GM12878 (cell line): ENCODE results near the gene VTI1A.

ENCODE experiments used
- SUZ12 ChIP-seq: fragments of 200-600 bp; sonication (generic); IDR thresholded peaks from one replicate; pipeline ENCODE4 v1.6.1; 2018; ENCODE audit warnings: antibody characterized with exemption, mild to moderate bottlenecking; ENCODE audit not compliant: unreplicated experiment
- ZBED1 ChIP-seq: IDR thresholded peaks from 2 replicates; pipeline ENCODE4 v1.6.1; 2016; ENCODE audit warnings: borderline replicate concordance
- ZNF274 ChIP-seq: IDR thresholded peaks from one replicate; pipeline ENCODE4 v1.8.0; 2011; ENCODE audit not compliant: insufficient read length, insufficient read depth
- TF ChIP-seq, protein P1 (sequence below): IDR thresholded peaks from 2 replicates; pipeline ENCODE4 v1.6.1; 2012; ENCODE audit warnings: low read depth, low read length, improper control_type of control experiment

DNA sequence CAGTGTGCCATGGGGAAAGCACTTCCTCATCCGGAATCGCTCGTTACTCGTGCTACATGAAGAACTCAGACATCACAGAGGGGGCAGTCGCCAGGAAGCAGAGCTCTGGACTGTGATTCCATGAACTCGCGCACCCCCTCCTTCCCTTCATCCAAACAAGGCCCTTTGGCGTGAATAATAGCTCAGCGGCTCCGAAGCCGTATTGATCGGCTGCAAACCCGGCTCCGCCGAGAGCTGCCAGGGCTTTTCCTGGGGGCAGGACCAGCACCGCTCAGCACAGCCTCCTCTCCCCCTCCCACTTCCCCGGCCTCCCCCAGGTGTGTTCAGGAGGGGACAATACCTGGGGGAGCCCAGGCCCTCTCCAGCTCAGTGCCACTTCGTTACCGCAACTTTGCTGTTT lies 374.0 kb downstream of the VTI1A start:
- TF ChIP-seq ZNF274 (no peak), ZBED1 (no peak), SUZ12 (no peak)
- TF ChIP-seq, protein P1, sequence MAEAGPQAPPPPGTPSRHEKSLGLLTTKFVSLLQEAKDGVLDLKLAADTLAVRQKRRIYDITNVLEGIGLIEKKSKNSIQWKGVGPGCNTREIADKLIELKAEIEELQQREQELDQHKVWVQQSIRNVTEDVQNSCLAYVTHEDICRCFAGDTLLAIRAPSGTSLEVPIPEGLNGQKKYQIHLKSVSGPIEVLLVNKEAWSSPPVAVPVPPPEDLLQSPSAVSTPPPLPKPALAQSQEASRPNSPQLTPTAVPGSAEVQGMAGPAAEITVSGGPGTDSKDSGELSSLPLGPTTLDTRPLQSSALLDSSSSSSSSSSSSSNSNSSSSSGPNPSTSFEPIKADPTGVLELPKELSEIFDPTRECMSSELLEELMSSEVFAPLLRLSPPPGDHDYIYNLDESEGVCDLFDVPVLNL: no peak
